Measurements from ENCODE around the gene SACS.
"Not testable (repeated sequence)": the region's sequence is repeated elsewhere in the genome, so short reads cannot be mapped to it uniquely, and the experiment has no call there.

Gene SACS

DNA sequence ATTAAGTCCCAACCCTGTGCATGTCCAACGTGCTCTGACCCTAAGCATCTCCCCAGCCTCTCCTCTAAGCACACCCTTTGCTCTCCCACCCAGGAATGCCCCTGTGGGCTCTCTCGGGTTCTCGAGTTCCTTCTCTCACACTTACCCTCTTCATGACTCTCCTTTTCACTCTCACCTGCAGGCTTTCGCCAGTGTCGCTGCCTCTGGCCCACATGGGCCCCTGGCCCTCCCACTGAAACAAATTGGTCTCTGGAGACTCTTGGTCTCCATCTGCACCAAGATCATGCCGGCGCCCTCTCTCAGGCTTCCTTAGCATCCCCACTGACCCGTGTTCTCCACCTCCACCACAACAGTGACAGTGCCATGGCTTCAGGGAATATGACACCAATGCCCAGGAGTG, 19.6 kb upstream of the SACS start:
- H3K36me3 ChIP-seq (ENCODE audit: insufficient read depth, low read length), result no peaks in the 10 kb centered on the region
- H3K9me3 ChIP-seq (replicated peaks; ENCODE audit: low read length), result no peaks in the 10 kb centered on the region
- H3K27me3 ChIP-seq (ENCODE audit: control insufficient read depth, insufficient read depth, low read length), result no peaks in the 10 kb centered on the region
- no peak overlapping the region for H3K9ac ChIP-seq (ENCODE audit: low read depth, low read length)
- no peak overlapping the region for H3K4me2 ChIP-seq (ENCODE audit: low read length)
- peaks cover 11% of the 10 kb centered on the region for H3K4me1 ChIP-seq (ENCODE audit: control insufficient read depth, insufficient read depth, low read length)
- H3K4me3 ChIP-seq (ENCODE audit: low read length), result no peak overlapping the region

DNA sequence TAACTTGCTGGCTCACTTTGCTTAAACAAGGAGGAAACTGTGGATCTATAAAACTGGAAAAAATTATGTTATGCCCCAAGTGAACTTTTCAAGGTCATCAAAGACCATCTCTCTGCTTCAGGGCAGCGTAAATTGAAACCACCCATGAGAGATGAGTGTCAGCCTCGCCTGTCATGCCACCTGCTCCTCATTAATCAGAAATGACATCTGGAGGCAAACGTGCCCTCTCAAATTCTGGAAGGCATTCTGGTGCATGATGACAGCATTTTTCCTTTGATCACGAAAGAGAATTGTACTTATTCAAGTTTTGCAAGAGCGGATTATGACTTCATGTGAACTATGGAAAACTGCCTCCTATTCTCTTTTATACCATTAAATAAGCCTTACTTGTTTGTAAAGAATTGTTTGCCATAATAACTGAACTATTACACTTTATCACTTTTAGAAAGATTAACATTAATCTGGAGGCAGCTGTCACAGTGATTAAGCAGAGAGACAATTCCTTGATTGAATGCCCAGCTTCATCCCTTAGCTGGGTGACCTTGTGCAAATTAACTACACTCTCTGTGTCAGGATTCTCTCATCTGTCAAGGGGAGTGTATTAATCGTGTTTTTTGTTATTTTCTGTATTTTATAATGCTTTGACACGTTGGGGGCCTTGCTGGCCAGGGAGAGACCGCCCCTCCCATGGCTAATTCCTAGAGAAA, 17.0 kb upstream of the SACS start:
- peaks cover 17% of the 10 kb centered on the region for H3K4me1 ChIP-seq (ENCODE audit: control insufficient read depth, insufficient read depth, low read length)
- no peak overlapping the region for H3K4me2 ChIP-seq (ENCODE audit: low read length)
- H3K4me3 ChIP-seq (ENCODE audit: low read length), result no peak overlapping the region
- H3K9ac ChIP-seq (ENCODE audit: low read depth, low read length), result no peak overlapping the region
- no peaks in the 10 kb centered on the region for H3K36me3 ChIP-seq (ENCODE audit: insufficient read depth, low read length)
- no peaks in the 10 kb centered on the region for H3K9me3 ChIP-seq (replicated peaks; ENCODE audit: low read length)
- H3K27me3 ChIP-seq (ENCODE audit: control insufficient read depth, insufficient read depth, low read length), result no peaks in the 10 kb centered on the region

GRCh38 chr13:23449398-23450162, 16.1 kb upstream of the SACS start:
- no peak overlapping the region for H3K4me2 ChIP-seq (ENCODE audit: low read length)
- H3K4me3 ChIP-seq (ENCODE audit: low read length), result no peak overlapping the region
- no peaks in the 10 kb centered on the region for H3K9me3 ChIP-seq (replicated peaks; ENCODE audit: low read length)
- H3K9ac ChIP-seq (ENCODE audit: low read depth, low read length), result no peak overlapping the region
- H3K4me1 ChIP-seq (ENCODE audit: control insufficient read depth, insufficient read depth, low read length), result peaks cover 17% of the 10 kb centered on the region
- H3K36me3 ChIP-seq (ENCODE audit: insufficient read depth, low read length), result no peaks in the 10 kb centered on the region
- H3K27me3 ChIP-seq (ENCODE audit: control insufficient read depth, insufficient read depth, low read length), result no peaks in the 10 kb centered on the region

DNA sequence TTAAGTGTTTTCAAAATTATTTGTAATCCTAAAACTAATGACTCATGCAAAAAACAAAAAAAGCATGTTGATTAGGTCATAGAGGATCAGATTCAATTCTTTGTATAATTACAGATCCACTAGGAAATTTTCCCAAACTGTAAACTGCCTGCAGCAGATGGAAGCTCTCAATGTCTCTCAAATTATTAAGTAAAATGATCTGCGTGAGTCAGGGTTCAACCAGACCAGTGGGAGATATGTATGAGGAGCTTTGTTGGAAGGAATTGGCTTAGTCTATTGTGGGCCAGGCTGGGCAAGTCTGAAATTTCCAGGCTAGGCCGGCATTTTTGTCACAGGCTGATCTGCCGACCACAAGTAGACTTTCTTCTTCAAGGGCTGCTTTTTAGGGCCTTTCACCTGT, 14.4 kb upstream of the SACS start:
- no peak overlapping the region for H3K9ac ChIP-seq (ENCODE audit: low read depth, low read length)
- H3K4me2 ChIP-seq (ENCODE audit: low read length), result peak overlapping the region; percentile 14
- peaks cover 17% of the 10 kb centered on the region for H3K4me1 ChIP-seq (ENCODE audit: control insufficient read depth, insufficient read depth, low read length)
- H3K36me3 ChIP-seq (ENCODE audit: insufficient read depth, low read length), result no peaks in the 10 kb centered on the region
- no peaks in the 10 kb centered on the region for H3K27me3 ChIP-seq (ENCODE audit: control insufficient read depth, insufficient read depth, low read length)
- no peaks in the 10 kb centered on the region for H3K9me3 ChIP-seq (replicated peaks; ENCODE audit: low read length)
- H3K4me3 ChIP-seq (ENCODE audit: low read length), result no peak overlapping the region

DNA sequence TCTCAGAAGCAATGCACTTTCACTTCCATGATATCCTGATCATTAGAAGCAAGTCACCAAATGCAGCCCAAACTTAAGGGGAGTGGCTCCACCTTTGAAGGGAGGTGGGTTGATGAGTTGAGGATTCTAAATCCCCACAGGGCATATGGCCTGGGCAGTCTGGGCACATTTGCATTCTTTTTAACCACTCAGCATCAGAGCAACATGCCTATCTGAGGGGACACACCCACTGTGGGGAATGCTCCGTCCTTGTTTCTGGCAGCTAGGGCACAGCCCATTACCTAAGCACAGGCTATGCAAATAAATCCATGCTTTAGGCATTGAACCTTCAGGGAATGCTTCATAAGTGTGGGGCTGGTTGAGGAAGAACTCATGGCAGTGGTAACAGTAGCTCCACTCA, 12.3 kb upstream of the SACS start:
- no peaks in the 10 kb centered on the region for H3K27me3 ChIP-seq (ENCODE audit: control insufficient read depth, insufficient read depth, low read length)
- H3K36me3 ChIP-seq (ENCODE audit: insufficient read depth, low read length), result no peaks in the 10 kb centered on the region
- H3K9me3 ChIP-seq (replicated peaks; ENCODE audit: low read length), result no peaks in the 10 kb centered on the region
- H3K4me1 ChIP-seq (ENCODE audit: control insufficient read depth, insufficient read depth, low read length), result peaks cover 21% of the 10 kb centered on the region
- no peak overlapping the region for H3K4me3 ChIP-seq (ENCODE audit: low read length)
- H3K9ac ChIP-seq (ENCODE audit: low read depth, low read length), result no peak overlapping the region
- H3K4me2 ChIP-seq (ENCODE audit: low read length), result no peak overlapping the region

- H3K9me3 ChIP-seq (replicated peaks; ENCODE audit: low read length), result no peaks in the 10 kb centered on the region
- no peak overlapping the region for H3K4me3 ChIP-seq (ENCODE audit: low read length)
- peaks cover 25% of the 10 kb centered on the region for H3K4me1 ChIP-seq (ENCODE audit: control insufficient read depth, insufficient read depth, low read length)
- no peak overlapping the region for H3K9ac ChIP-seq (ENCODE audit: low read depth, low read length)
- H3K36me3 ChIP-seq (ENCODE audit: insufficient read depth, low read length), result no peaks in the 10 kb centered on the region
- no peaks in the 10 kb centered on the region for H3K27me3 ChIP-seq (ENCODE audit: control insufficient read depth, insufficient read depth, low read length)
- no peak overlapping the region for H3K4me2 ChIP-seq (ENCODE audit: low read length)
Observed at GRCh38 chr13:23443878-23444277, 10.4 kb upstream of the SACS start.

GRCh38 chr13:23443110-23443509, 9.6 kb upstream of the SACS start:
- Histone ChIP-seq H3K4me2 (ENCODE audit: low read length) (no peak overlapping the region), H3K36me3 (ENCODE audit: insufficient read depth, low read length) (no peaks in the 10 kb centered on the region), H3K4me3 (ENCODE audit: low read length) (no peak overlapping the region), H3K9ac (ENCODE audit: low read depth, low read length) (no peak overlapping the region), H3K27me3 (ENCODE audit: control insufficient read depth, insufficient read depth, low read length) (no peaks in the 10 kb centered on the region), H3K9me3 (replicated peaks; ENCODE audit: low read length) (no peaks in the 10 kb centered on the region), H3K4me1 (ENCODE audit: control insufficient read depth, insufficient read depth, low read length) (peaks cover 22% of the 10 kb centered on the region)

DNA sequence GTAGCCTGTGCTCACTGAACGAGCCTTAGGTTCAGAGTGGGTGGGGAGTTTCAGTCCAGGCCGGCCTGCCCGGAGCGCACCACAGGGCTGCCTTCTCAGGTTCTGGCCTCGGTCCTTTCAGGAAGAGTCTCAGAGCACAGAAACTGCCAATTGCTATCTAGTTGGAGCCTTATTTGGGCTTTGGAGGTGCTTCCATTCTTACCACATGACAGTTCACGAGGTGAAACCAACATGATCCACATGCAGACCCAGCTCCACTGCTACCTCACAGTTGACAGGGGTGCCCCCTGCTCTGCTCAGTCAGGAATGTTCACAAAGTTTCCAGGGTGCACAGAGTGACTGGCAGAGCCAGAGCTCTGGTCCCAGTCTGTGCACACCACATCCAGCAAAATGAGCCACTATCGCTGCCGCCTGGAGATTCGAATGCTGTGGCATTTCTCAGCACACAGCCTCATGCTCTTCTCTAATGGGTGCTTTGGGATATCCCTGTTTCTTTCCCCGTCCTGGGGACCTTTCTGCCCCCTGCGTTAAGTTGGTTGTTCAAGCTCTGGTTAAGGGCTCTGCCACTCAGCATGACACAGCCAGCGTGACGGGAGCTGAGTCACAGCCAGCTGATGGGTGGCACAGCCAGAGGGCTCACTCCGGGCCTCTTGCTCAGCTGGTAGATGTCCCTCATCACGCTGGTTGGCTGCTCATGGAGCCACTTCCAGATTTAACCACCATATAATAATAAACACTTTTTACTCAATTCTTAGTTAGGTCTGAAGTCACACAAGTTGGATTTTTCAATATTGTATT, 7.5 kb upstream of the SACS start:
- no peaks in the 10 kb centered on the region for H3K36me3 ChIP-seq (ENCODE audit: insufficient read depth, low read length)
- peak overlapping the region; percentile 2 for H3K4me3 ChIP-seq (ENCODE audit: low read length)
- H3K9me3 ChIP-seq (replicated peaks; ENCODE audit: low read length), result no peaks in the 10 kb centered on the region
- H3K4me1 ChIP-seq (ENCODE audit: control insufficient read depth, insufficient read depth, low read length), result peaks cover 16% of the 10 kb centered on the region
- H3K27me3 ChIP-seq (ENCODE audit: control insufficient read depth, insufficient read depth, low read length), result no peaks in the 10 kb centered on the region
- H3K9ac ChIP-seq (ENCODE audit: low read depth, low read length), result peak overlapping the region; percentile 20
- peak overlapping the region; percentile 66 for H3K4me2 ChIP-seq (ENCODE audit: low read length)

GRCh38 chr13:23440324-23440723, 6.8 kb upstream of the SACS start:
- not testable (repeated sequence) for H3K27me3 ChIP-seq (ENCODE audit: control insufficient read depth, insufficient read depth, low read length); H3K4me3 ChIP-seq (ENCODE audit: low read length); H3K9me3 ChIP-seq (replicated peaks; ENCODE audit: low read length); H3K36me3 ChIP-seq (ENCODE audit: insufficient read depth, low read length)
- peak overlapping the region; percentile 66 for H3K4me2 ChIP-seq (ENCODE audit: low read length)
- peaks cover 16% of the 10 kb centered on the region for H3K4me1 ChIP-seq (ENCODE audit: control insufficient read depth, insufficient read depth, low read length)
- H3K9ac ChIP-seq (ENCODE audit: low read depth, low read length), result peak overlapping the region; percentile 20

DNA sequence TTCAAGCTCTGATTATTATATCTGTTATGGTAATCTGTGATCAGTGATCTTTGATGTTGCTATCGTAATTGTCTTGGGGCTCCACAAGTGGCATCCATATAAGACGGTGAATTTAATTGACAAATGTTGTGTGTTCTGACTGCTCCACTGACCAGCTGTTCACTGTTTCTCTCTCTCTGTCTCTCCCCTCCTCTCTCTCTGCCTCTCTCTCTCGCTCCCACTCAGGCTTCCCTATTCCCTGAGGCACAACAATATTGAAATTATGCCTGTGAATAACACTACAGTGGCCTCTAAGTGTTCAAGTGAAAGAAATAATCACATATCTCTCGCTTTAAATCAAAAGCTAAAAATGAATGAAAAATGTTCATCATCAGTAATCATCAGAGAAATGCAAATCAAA, 4.4 kb upstream of the SACS start:
- H3K9me3 ChIP-seq (replicated peaks; ENCODE audit: low read length), result no peaks in the 10 kb centered on the region
- H3K4me2 ChIP-seq (ENCODE audit: low read length), result no peak overlapping the region
- H3K4me1 ChIP-seq (ENCODE audit: control insufficient read depth, insufficient read depth, low read length), result peaks cover 19% of the 10 kb centered on the region
- no peak overlapping the region for H3K4me3 ChIP-seq (ENCODE audit: low read length)
- no peaks in the 10 kb centered on the region for H3K36me3 ChIP-seq (ENCODE audit: insufficient read depth, low read length)
- H3K9ac ChIP-seq (ENCODE audit: low read depth, low read length), result no peak overlapping the region
- H3K27me3 ChIP-seq (ENCODE audit: control insufficient read depth, insufficient read depth, low read length), result no peaks in the 10 kb centered on the region

DNA sequence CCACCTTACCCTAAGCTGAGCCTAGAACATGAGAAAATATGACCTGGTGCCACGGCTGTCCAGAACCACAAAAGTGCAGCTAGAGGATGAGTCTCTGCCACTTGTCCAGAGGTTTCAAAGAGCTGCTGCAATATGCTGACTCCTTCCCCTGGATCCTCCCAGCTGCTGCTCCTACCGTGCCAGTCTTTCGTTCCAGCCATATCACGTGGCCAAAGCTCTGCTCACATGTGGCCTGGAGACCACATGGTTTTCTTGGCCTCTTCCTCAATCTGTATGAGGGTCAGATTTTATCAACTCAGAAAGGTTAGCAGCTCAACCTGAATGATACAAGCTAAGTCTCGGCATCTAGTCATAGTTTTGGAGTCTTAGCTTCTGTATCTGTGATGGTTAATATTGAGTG, 3.2 kb upstream of the SACS start:
- Histone ChIP-seq H3K27me3 (ENCODE audit: control insufficient read depth, insufficient read depth, low read length) (no peaks in the 10 kb centered on the region), H3K4me1 (ENCODE audit: control insufficient read depth, insufficient read depth, low read length) (peaks cover 18% of the 10 kb centered on the region), H3K4me3 (ENCODE audit: low read length) (no peak overlapping the region), H3K4me2 (ENCODE audit: low read length) (no peak overlapping the region), H3K9ac (ENCODE audit: low read depth, low read length) (no peak overlapping the region), H3K9me3 (replicated peaks; ENCODE audit: low read length) (no peaks in the 10 kb centered on the region), H3K36me3 (ENCODE audit: insufficient read depth, low read length) (no peaks in the 10 kb centered on the region)

Measured in skeletal muscle satellite cell (primary cell).